Activated naive CD4-positive, alpha-beta T cell treated with anti-CD3 and anti-CD28 coated beads, Interleukin-2, amount 50 U/mL, for 16 hours (primary cell): ENCODE measurements around the gene EIF6.
"Not testable (repeated sequence)": the region's sequence is repeated elsewhere in the genome, so short reads cannot be mapped to it uniquely, and the experiment has no call there.

Experiments
- DNase-seq: peaks from one replicate; pipeline ENCODE4 v3.0.0-alpha.2; 2020

The EIF6 gene

GRCh38 chr20:35254448-35254999, 30.0 kb downstream of the EIF6 start:
- DNase-seq: no peak

GRCh38 chr20:35253010-35253409, 31.6 kb downstream of the EIF6 start:
- DNase-seq: no peak

GRCh38 chr20:35252598-35252997, 32.0 kb downstream of the EIF6 start:
- DNase-seq: not testable (repeated sequence)

- DNase-seq: no peak
These were observed 32.5 kb downstream of the EIF6 start for GRCh38 chr20:35252037-35252461.

GRCh38 chr20:35251613-35251940, 33.0 kb downstream of the EIF6 start:
- no peak for DNase-seq

GRCh38 chr20:35248641-35249475, 35.7 kb downstream of the EIF6 start:
- DNase-seq: no peak

- DNase-seq: no peak
These were observed 37.8 kb downstream of the EIF6 start for GRCh38 chr20:35246723-35247122.

GRCh38 chr20:35243986-35244385, 40.6 kb downstream of the EIF6 start:
- no peak for DNase-seq

- no peak for DNase-seq
These were observed 41.3 kb downstream of the EIF6 start for GRCh38 chr20:35243317-35243716.

- DNase-seq: no peak
These were observed 43.7 kb downstream of the EIF6 start for GRCh38 chr20:35240811-35241293.

GRCh38 chr20:35240083-35240810, 44.3 kb downstream of the EIF6 start:
- no peak for DNase-seq

- no peak for DNase-seq
These were observed 45.8 kb downstream of the EIF6 start for GRCh38 chr20:35238735-35239134.

- no peak for DNase-seq
These were observed 46.4 kb downstream of the EIF6 start for GRCh38 chr20:35238170-35238569.

GRCh38 chr20:35237486-35237885, 47.1 kb downstream of the EIF6 start:
- no peak for DNase-seq

- no peak for DNase-seq
These were observed 48.7 kb downstream of the EIF6 start for GRCh38 chr20:35235881-35236280.

- DNase-seq: no peak
These were observed 52.0 kb downstream of the EIF6 start for GRCh38 chr20:35232575-35232974.
